NCI-H82 treated with DMSO at 0.1 percent for 48 hours (cell line): ENCODE results near the gene LEMD2.

ENCODE experiments used
- DNase-seq: peaks from one replicate; lab custom pipeline; 2025; ENCODE audit not compliant: unreplicated experiment; lab: John Stamatoyannopoulos, UW

LEMD2 gene

GRCh38 chr6:33777398-33778388 is 11.2 kb downstream of the LEMD2 start:
- no peak for DNase-seq

DNA sequence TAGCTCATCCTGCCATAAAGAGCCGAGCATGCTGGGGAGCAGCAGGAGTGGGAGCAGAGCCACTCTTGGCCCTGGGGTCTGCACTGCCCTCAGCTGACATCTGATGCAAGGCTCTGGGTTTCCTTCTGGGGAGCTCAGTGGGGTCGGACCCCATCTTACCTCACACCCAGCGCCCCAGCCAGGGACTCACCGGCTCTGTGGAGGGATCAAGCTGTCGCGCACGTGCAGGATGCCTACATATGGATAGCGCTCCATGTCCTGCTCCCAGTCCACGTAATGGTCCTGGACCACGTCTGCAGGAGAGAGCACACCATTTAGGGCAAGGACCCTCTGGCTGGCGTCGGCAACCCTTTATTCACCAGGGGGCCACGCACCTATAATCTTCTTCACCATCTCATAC is 12.2 kb downstream of the LEMD2 start:
- no peak for DNase-seq

- DNase-seq, result no peak
Measured at GRCh38 chr6:33776186-33776585, 12.7 kb downstream of the LEMD2 start.

DNA sequence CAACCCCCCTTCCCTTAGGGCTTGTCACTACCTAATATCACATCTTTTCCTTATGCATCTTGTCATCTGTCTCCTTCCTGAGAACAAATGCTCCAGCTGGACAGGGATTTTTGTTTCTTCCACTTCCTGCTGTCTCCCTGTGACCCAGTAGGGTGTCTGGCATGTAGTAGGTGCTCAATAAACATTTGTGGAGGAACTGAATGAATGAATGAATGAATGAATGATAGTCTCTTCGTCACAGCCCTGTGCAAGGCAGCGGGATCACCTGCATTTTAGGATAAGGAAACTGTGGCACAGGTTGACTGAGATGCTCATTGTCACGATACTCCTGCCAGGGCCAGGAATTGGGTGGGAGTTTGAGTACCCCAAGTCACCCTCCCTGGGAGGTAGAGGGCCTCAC is 14.2 kb downstream of the LEMD2 start:
- no peak for DNase-seq

DNA sequence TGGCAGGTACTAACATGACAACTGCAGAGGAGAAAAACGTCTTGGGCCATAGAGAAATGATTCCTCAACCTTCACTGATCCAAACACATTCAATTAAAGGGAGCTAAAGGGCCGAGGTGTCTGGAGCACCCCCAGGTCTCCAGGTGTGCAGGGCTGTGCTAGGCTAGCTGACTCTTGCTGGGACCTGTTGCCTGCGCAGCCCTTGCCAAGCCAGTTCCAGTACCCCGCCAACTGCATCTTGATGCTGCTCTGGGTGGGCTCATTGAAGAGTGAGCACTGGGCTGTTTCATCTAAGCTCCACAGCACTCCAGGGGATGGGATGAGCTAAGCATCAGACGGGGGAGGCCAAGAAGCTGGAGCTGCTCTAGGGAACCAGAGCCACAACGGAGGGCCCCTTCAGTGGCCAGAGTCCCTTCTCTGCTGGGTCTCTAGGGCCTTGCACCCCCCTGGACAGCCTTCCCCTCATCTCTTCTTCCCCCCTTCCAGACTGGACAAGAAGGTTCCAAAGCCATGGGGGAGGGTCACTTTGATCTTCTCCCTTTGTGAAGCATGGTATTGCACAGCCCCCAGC is 15.9 kb downstream of the LEMD2 start:
- DNase-seq, result no peak

DNA sequence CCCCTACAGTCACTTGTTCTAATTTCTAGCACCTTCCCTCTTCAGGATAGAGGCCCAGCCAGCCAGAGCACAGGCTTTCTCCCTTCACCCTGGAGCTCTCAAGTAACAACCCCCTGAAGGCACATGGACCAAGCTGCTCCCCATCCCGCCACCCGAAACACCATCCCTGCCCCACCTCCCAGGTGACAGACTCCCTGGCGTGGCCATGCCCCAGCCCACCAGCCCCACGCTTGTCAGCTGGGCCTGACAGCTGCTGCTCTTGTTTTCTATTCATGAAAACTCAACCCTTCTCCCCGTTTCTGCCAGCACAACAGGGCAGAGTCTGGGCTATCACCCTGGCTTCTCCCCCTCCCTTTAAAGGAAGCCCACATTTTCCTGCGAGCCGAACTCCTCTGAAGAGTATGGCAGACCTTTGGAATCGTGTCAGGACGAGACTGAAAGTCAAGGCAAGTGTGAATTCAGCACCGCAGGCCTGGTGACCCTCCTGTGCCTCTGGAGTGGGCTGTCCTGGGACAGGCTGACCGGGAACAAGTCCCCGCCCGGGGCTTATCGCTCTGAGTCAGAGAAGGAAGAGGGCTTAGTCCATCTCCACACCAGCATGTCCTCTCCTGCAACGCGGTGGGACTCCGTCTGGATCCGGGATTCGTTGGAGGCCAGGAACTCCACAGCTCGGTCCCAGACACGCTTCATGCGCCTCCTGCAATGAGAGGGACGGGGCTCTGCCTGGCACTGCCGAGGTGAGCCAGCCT is 16.7 kb downstream of the LEMD2 start:
- no peak for DNase-seq

DNA sequence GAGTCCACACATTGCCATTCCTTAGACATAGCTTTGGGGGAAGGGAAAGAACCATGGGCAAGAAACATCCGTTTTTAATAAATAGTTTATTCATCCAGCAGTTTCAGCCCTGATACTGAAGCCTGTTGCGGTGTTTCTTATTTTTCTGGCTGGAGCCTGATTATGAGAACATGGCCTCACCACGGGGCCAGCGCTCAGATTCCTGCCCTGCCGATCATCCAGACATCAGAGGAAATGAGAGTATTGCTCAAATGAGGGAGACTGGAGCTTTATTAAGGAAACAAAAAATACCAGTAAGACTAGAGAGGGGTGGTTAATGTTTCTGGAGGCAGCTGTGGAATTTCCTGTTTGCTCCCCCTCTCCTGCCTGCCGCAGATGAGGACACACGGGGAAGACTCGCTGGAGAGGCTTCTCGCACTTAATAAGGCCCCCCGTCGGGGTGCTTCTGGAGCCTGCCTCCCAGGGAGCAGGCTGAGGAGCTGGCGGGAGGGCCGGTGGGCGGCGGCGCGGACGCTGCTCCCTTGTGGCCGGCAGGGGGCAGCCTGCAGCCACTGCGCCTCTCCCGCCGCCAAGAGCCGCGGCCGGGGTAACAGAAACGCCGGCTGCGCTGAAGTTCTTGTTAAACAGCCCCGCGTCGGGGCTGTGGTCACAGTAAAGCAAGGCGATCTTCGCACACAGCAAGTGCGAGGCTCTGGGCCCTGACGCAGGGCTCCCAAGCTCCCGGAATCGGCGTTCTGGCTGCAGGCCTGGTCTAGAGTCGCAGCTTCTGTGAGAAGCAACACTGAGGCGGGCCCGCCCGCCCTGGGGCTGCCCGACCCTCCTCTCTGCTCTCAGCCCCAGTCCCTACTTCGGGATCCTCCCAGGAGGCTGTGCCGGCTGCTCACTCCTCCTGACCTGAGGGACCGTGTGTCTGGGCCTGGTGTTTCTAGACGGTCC is 17.5 kb downstream of the LEMD2 start:
- peak; percentile 37 for DNase-seq

GRCh38 chr6:33770833-33771145 is 18.1 kb downstream of the LEMD2 start:
- DNase-seq, result no peak

GRCh38 chr6:33770124-33770832 is 18.7 kb downstream of the LEMD2 start:
- DNase-seq, result no peak

- DNase-seq, result peak; percentile 47
Measured at GRCh38 chr6:33769248-33769821, 19.6 kb downstream of the LEMD2 start.

DNA sequence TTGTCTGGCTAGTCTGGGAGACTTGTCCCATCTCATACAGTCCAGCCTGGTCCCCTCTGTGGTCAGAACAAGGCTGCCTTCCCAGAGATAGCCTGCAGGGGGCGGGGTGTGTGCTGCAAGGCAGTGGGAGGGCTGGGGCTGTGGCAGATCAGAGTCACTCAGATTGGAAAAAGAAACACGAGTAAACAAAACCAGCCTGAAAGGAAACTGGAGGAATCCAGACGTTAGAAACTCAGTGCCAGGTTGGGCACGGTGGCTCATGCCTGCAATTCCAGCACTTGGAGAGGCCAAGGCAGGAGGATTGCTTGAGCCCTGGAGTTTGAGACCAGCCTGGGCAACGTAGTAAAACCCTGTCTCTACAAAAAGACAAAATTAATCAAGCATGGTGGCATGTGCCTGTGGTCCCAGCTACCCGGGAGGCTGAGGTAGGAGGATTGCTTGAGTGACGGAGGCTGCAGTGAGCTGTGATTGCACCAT is 20.2 kb downstream of the LEMD2 start:
- DNase-seq, result peak; percentile 60

DNA sequence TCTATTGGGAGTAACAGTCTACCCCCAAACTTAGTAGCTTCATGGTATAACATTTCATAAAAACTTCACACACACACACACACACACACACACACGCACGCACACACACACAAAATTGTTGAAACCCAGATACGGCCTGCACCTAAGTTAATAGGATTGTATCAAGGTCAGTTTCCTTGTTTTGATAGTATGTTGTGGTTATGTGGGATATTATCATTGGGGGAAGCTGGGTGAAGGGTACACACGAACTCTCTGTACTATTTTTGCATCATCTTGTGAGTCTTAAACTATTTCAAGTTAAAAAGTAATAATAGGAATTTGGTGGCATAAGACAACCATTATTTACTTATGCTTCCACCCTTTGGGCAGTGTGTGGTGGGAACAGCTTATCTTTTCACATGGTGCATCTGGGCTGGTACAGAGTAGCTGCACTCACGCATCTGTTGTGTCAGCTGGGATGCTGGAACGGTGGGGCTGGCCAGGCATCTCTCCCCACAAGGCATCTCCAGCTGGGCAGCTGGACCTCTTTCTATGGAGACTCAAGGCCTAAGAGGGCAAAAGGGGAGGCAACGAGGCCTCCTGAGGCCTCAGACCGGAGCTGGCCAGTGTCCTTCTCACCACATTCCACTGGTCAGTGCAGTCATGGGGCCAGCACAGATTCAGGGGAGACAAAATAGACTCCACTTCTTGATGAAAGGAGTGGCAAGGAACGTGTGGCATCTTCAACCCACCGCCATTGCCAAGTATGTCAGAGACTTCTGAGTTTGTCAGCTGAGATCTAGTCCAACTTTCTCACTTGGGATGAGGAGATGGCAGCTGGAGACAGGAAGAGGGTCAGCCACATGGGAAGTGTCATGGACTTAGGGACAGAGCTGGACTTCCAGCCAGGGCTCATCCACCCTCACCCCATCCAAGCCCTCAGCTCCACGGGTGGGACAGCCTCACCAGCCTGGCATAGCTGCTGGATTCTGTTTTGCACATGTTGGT is 21.7 kb downstream of the LEMD2 start:
- no peak for DNase-seq

- no peak for DNase-seq
Measured at GRCh38 chr6:33765368-33765767, 23.6 kb downstream of the LEMD2 start.

DNA sequence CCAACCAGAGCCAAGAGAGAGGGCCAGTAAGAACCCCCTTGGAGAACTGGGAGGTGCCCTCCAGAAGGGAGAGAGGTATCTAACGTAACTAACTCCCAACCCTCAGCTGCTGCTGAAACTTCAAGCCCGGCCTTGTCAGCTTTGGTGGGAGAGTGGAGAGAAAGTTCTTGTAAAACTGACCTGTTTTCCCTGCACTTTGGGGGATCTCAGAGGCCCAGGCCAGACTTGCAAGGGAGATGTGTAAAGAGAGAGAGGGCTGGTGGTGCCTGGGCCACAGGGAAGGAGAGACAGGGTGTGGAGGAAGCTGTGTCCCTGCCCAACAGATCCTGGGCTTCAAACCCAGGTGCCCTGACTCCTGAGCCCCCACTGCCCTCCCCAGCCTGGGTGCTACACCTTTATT is 24.9 kb downstream of the LEMD2 start:
- no peak for DNase-seq

DNA sequence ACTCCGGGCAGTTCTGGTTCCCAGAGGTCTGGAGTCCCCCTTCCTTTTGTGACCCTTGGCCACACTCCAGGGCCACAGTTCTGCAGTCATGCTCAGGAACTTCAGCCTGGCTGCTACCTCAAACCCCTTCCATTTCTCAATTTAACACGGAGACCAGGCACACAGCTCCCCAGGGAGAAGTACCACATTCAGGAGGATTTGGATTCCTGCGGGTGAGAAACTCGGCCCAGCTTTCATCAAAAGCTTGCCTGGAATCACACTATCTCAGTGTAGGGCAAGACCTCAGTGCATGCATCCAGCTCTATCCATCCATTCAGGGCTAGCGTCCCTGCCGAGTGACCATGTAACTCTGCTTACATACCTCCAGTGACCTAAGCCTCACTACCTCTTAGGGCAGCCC is 25.4 kb downstream of the LEMD2 start:
- no peak for DNase-seq

- DNase-seq, result no peak
Measured at GRCh38 chr6:33762713-33763112, 26.2 kb downstream of the LEMD2 start.

GRCh38 chr6:33761922-33762629 is 26.9 kb downstream of the LEMD2 start:
- DNase-seq, result peak; percentile 70

GRCh38 chr6:33761581-33761921 is 27.4 kb downstream of the LEMD2 start:
- DNase-seq, result no peak
